IMR-90 (cell line): ENCODE results near the gene SBF2. TPM values are rescaled to one million over a fixed set of nuclear protein-coding genes. Genes with fewer than 3 reads are reported as not detected.

Experiments
- ATAC-seq: fragments of 200-7000 bp; cut with Tn5 transposase; 2 replicates; pipeline ENCODE4 v1.9.1; 2020; ENCODE audit warnings: low read depth, mild to moderate bottlenecking, moderate library complexity
- BruUV-seq: library from RNA; stranded (reverse); fragments of 400-500 nt; replicated peaks from 2 replicates; lab custom pipeline; 2021; lab: Mats Ljungman, UMichigan
- CTCF ChIA-PET: fragments of 300-600 bp; formaldehyde crosslinking; extraction: SDS; loops from one replicate; lab custom pipeline; 2021; ENCODE audit warnings: antibody characterized with exemption; lab: Yijun Ruan, JAX
- POLR2A ChIA-PET: fragments of 300-600 bp; sonication (Branson Sonifier 250); formaldehyde crosslinking; loops from one replicate; lab custom pipeline; 2022; ENCODE audit warnings: antibody characterized with exemption; ENCODE audit not compliant: unreplicated experiment; lab: Charles Lee
- DNase-seq: peaks from one replicate; pipeline ENCODE4 v3.0.0; 2013
- H2AFZ ChIP-seq: replicated peaks from 2 replicates; pipeline ENCODE3; 2013; ENCODE audit warnings: low read length, mild to moderate bottlenecking; ENCODE audit not compliant: poor library complexity
- H2AK5ac ChIP-seq: 2 replicates; pipeline ENCODE4 v1.6.1; 2013; ENCODE audit warnings: low read depth, low read length, inconsistent platforms
- H2AK9ac ChIP-seq: replicated peaks from 2 replicates; pipeline ENCODE3; 2013; ENCODE audit warnings: mild to moderate bottlenecking, low read depth, low read length, moderate library complexity; ENCODE audit not compliant: poor library complexity
- H2BK120ac ChIP-seq: 2 replicates; pipeline ENCODE4 v1.6.1; 2013; ENCODE audit warnings: low read depth, low read length, inconsistent platforms
- H2BK15ac ChIP-seq: 3 replicates; pipeline ENCODE4 v1.6.1; 2013; ENCODE audit warnings: low read depth, low read length, inconsistent platforms
- H2BK20ac ChIP-seq: 2 replicates; pipeline ENCODE4 v1.6.1; 2013; ENCODE audit warnings: low read depth, mild to moderate bottlenecking, inconsistent platforms, low read length, moderate library complexity
- H2BK5ac ChIP-seq: 2 replicates; pipeline ENCODE4 v1.6.1; 2013; ENCODE audit warnings: mild to moderate bottlenecking, low read depth, low read length, inconsistent platforms; ENCODE audit not compliant: poor library complexity, severe bottlenecking
- H3K14ac ChIP-seq: replicated peaks from 2 replicates; pipeline ENCODE4 v1.6.1; 2013; ENCODE audit warnings: low read depth, low read length, inconsistent platforms
- H3K18ac ChIP-seq: 2 replicates; pipeline ENCODE4 v1.6.1; 2013; ENCODE audit warnings: low read depth, low read length, control low read depth
- H3K23ac ChIP-seq: 2 replicates; pipeline ENCODE4 v1.6.1; 2013; ENCODE audit warnings: low read depth, low read length, inconsistent platforms
- H3K27ac ChIP-seq: 2 replicates; pipeline ENCODE4 v1.5.1; 2013; ENCODE audit warnings: mild to moderate bottlenecking, control low read depth, low read length; ENCODE audit not compliant: insufficient read depth
- H3K27me3 ChIP-seq: 2 replicates; pipeline ENCODE4 v1.6.1; 2013; ENCODE audit warnings: low read length; ENCODE audit not compliant: control insufficient read depth, insufficient read depth
- H3K36me3 ChIP-seq: 2 replicates; pipeline ENCODE4 v1.6.1; 2013; ENCODE audit warnings: low read length, mixed read lengths; ENCODE audit not compliant: control insufficient read depth, insufficient read depth
- H3K4ac ChIP-seq: 2 replicates; pipeline ENCODE4 v1.6.1; 2013; ENCODE audit warnings: low read depth, low read length, inconsistent platforms
- H3K4me1 ChIP-seq: 2 replicates; pipeline ENCODE4 v1.6.1; 2013; ENCODE audit warnings: low read length, mixed read lengths; ENCODE audit not compliant: control insufficient read depth, insufficient read depth
- H3K4me2 ChIP-seq: 2 replicates; pipeline ENCODE4 v1.6.1; 2013; ENCODE audit warnings: low read depth, mild to moderate bottlenecking, control low read depth, low read length, moderate library complexity
- H3K4me3 ChIP-seq: 2 replicates; pipeline ENCODE4 v1.5.1; 2013; ENCODE audit warnings: low read depth, mild to moderate bottlenecking, control low read depth, low read length, moderate library complexity; ENCODE audit not compliant: insufficient read depth
- H3K56ac ChIP-seq: 2 replicates; pipeline ENCODE4 v1.6.1; 2013; ENCODE audit warnings: low read length, inconsistent platforms; ENCODE audit not compliant: insufficient read depth; ENCODE audit errors: extremely low read depth
- H3K79me1 ChIP-seq, 2 experiments: 2 replicates each; pipeline ENCODE4 v1.6.1; 2013; ENCODE audit warnings: low read length in 2 of 2, inconsistent platforms in 1 of 2, low read depth in 1 of 2
- H3K9ac ChIP-seq: 2 replicates; pipeline ENCODE4 v1.6.1; 2013; ENCODE audit warnings: low read depth, low read length, control low read depth
- H3K9me1 ChIP-seq: 2 replicates; pipeline ENCODE4 v1.6.1; 2013; ENCODE audit warnings: low read length, inconsistent platforms; ENCODE audit not compliant: insufficient read depth
- H3K9me3 ChIP-seq: 2 replicates; pipeline ENCODE4 v1.6.1; 2013; ENCODE audit warnings: low read length; ENCODE audit not compliant: control insufficient read depth, insufficient read depth
- H4K20me1 ChIP-seq: 2 replicates; pipeline ENCODE4 v1.6.1; 2013; ENCODE audit warnings: low read length, inconsistent platforms; ENCODE audit not compliant: insufficient read depth
- H4K5ac ChIP-seq: 2 replicates; pipeline ENCODE4 v1.6.1; 2013; ENCODE audit warnings: mild to moderate bottlenecking, low read depth, low read length, control low read depth
- H4K8ac ChIP-seq, 2 experiments: 2 replicates each; pipeline ENCODE4 v1.6.1; 2013; ENCODE audit warnings: low read depth in 2 of 2, low read length in 2 of 2, control low read depth in 1 of 2, inconsistent platforms in 1 of 2
- H4K91ac ChIP-seq: 2 replicates; pipeline ENCODE4 v1.6.1; 2013; ENCODE audit warnings: low read depth, low read length, inconsistent platforms; ENCODE audit not compliant: insufficient read depth
- NFE2L2 ChIP-seq: fragments of 150-350 bp; IDR thresholded peaks from 2 replicates; pipeline ENCODE4 v1.6.1; 2016; ENCODE audit warnings: low read depth, mild to moderate bottlenecking, low read length
- WGBS, 2 experiments: methylation state at CpG; one replicate each; pipeline versions ENCODE4 v1.1.5 to v1.1.7; 2013; ENCODE audit warnings: missing lambda C conversion rate in 2 of 2; ENCODE audit not compliant: insufficient read length in 1 of 2; ENCODE audit errors: extremely low coverage in 2 of 2; 5-methylcytosine and 5-hydroxymethylcytosine counted together
- dilution Hi-C: fragments of 300-500 bp; cut with HindIII; formaldehyde crosslinking; loops from one replicate; pipeline ENCODE4 v1.14.3; 2018; ENCODE audit warnings: low sequenced_read_pairs; ENCODE audit not compliant: unreplicated experiment
- in situ Hi-C: fragments of 300-500 bp; cut with MboI; formaldehyde crosslinking; loops from 3 replicates; pipeline ENCODE4 v1.14.3; 2019; ENCODE audit warnings: low sequenced_read_pairs, inconsistent platforms, mixed read lengths
- intact Hi-C: fragments of 100-400 bp; cut with micrococcal nuclease; formaldehyde crosslinking; loops from 2 replicates; pipeline ENCODE4 v1.10.0; 2022
- polyA plus RNA-seq, 3 experiments: library from polyadenylated mRNA; depleted of rRNA; stranded (reverse); fragments of >200 nt; gene quantifications; 2 replicates each; pipeline ENCODE4 v1.2.3, GENCODE V29; 2012; ENCODE audit warnings: low replicate concordance in 1 of 3
- total RNA-seq: library from RNA; depleted of rRNA; stranded (reverse); fragments of >200 nt; gene quantifications from 2 replicates; pipeline ENCODE4 v1.2.3, GENCODE V29; 2012
- TF ChIP-seq, protein P1 (sequence below): conservative IDR thresholded peaks from 2 replicates; pipeline ENCODE4 v1.5.1; 2012; ENCODE audit warnings: mild to moderate bottlenecking, low read depth, low read length, improper control_type of control experiment

SBF2 gene
- total and polyA plus RNA-seq, 2 of the 4 experiments (the other 2 are of a cell fraction), result 23.8 to 51.8 TPM

DNA sequence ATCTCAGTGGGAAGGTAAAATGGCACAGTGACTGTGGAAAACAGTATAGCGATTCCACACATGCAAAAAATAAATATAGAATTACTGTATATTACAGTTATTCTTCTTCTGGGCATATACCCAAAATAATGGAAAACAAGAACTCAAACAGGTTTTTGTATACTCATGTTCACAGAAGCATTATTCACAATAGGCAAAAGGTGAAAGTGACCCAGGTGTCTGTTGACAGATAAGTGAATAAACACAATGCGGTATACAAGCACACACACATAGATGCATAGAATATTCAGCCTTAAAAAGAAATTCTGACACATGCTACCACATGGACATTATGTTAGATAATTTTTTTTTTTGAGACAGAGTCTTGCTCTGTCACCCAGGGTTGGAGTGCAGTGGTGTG is 397.1 kb downstream of the SBF2 start:
- CTCF ChIA-PET, result no interaction called here

More for the DNA sequence above, 397.1 kb downstream of the SBF2 start:
- H3K4me3 ChIP-seq, result no peak overlapping the region
- no peak overlapping the region for H2BK20ac ChIP-seq
- H4K20me1 ChIP-seq, result no peaks in the 10 kb centered on the region
- no peak for DNase-seq
- H3K4me1 ChIP-seq, result peaks cover 5% of the 10 kb centered on the region
- no peak overlapping the region for H2AK5ac ChIP-seq
- H3K56ac ChIP-seq, result no peak overlapping the region
- no CpG with 5 or more reads among the region's 2 CpGs for WGBS, 2 experiments
- H3K9me1 ChIP-seq, result no peaks in the 10 kb centered on the region
- dilution Hi-C loops (no loop called here), intact Hi-C loops (no loop called here), in situ Hi-C loops (no loop called here)
- H4K5ac ChIP-seq, result no peak overlapping the region
- H3K4me2 ChIP-seq, result no peak overlapping the region
- H2AK9ac ChIP-seq, result no peak overlapping the region
- H3K36me3 ChIP-seq, result no peaks in the 10 kb centered on the region; the same call in 1 of the 2 replicates
- no peak overlapping the region for H2BK15ac ChIP-seq
- no TSS peak for BruUV-seq
- no peak overlapping the region for H3K9ac ChIP-seq
- H3K23ac ChIP-seq, result no peak overlapping the region
- no peak overlapping the region for H2BK120ac ChIP-seq
- no peak overlapping the region for H3K18ac ChIP-seq
- no peak overlapping the region for H3K14ac ChIP-seq
- H2AFZ ChIP-seq, result no peak overlapping the region
- H4K8ac ChIP-seq, result no peak overlapping the region
- H3K27ac ChIP-seq, result no peak overlapping the region
- H4K91ac ChIP-seq, result 0 out of 2 replicates have a peak overlapping the region, but pooled peaks have one; percentile 65
- no peak overlapping the region for H2BK5ac ChIP-seq
- peaks cover 4% of the 10 kb centered on the region for H3K9me3 ChIP-seq
- H3K4ac ChIP-seq, result peak overlapping the region; percentile 15; the same call in 1 of the 2 replicates
- H3K79me1 ChIP-seq, result peaks cover 10 to 12% of the 10 kb centered on the region in 2 experiments
- no peaks in the 10 kb centered on the region for H3K27me3 ChIP-seq
- TF ChIP-seq NFE2L2, result no peak
- TF ChIP-seq, protein P1, sequence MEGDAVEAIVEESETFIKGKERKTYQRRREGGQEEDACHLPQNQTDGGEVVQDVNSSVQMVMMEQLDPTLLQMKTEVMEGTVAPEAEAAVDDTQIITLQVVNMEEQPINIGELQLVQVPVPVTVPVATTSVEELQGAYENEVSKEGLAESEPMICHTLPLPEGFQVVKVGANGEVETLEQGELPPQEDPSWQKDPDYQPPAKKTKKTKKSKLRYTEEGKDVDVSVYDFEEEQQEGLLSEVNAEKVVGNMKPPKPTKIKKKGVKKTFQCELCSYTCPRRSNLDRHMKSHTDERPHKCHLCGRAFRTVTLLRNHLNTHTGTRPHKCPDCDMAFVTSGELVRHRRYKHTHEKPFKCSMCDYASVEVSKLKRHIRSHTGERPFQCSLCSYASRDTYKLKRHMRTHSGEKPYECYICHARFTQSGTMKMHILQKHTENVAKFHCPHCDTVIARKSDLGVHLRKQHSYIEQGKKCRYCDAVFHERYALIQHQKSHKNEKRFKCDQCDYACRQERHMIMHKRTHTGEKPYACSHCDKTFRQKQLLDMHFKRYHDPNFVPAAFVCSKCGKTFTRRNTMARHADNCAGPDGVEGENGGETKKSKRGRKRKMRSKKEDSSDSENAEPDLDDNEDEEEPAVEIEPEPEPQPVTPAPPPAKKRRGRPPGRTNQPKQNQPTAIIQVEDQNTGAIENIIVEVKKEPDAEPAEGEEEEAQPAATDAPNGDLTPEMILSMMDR, result no peak
- POLR2A ChIA-PET, result interaction anchor here (0.6 kb wide), 1 partner anchor 435 kb away, joined by 4 read pairs; no protein-coding TSS in a partner anchor
- ATAC-seq, result no peak
